Breast epithelium (tissue), 4 donors: ENCODE data around the gene SLC10A6. TPM values are rescaled to one million over a fixed set of nuclear protein-coding genes. Genes with fewer than 3 reads are reported as not detected.
A peak's percentile ranks its signal among the peaks of the same experiment; 100 is the strongest.

ENCODE experiments used
- DNase-seq, 2 donors: peaks; one replicate each; pipeline ENCODE4 v3.0.0-alpha.2; 2019; ENCODE audit warnings: low spot score in 2 of 2
- H3K27ac ChIP-seq, 2 donors: fragments of 200-600 bp; sonication (generic) in 1 of 2; one replicate each; pipeline ENCODE4 v1.5.1; 2016 to 2019; ENCODE audit warnings: mild to moderate bottlenecking in 1 of 2
- H3K27me3 ChIP-seq, 2 donors: fragments of 200-600 bp; sonication (generic) in 1 of 2; one replicate each; pipeline versions ENCODE4 v1.5.1 to v1.6.0; 2017 to 2019; ENCODE audit warnings: control low read depth in 1 of 2, mild to moderate bottlenecking in 1 of 2
- H3K36me3 ChIP-seq: fragments of 200-600 bp; one replicate; pipeline ENCODE4 v1.5.1; 2019
- H3K4me1 ChIP-seq, 2 donors: fragments of 200-600 bp; sonication (generic); one replicate each; pipeline ENCODE4 v1.5.1; 2016 to 2019; ENCODE audit warnings: control low read depth in 1 of 2
- H3K4me3 ChIP-seq, 3 donors: fragments of 200-600 bp; sonication (generic); 1 replicate in 2 of 3; 2 replicates in 1 of 3; pipeline ENCODE4 v1.5.1; 2016 to 2019; ENCODE audit warnings: mild to moderate bottlenecking in 3 of 3, moderate library complexity in 2 of 3
- H3K9me3 ChIP-seq, 2 donors: fragments of 200-600 bp; sonication (generic) in 1 of 2; one replicate each; pipeline ENCODE4 v1.5.1; 2016 to 2019; ENCODE audit warnings: control low read depth in 1 of 2
- POLR2A ChIP-seq: fragments of 450-650 bp; IDR thresholded peaks from one replicate; pipeline ENCODE4 v1.6.1; 2016; ENCODE audit warnings: antibody characterized with exemption, mild to moderate bottlenecking, moderate library complexity
- POLR2AphosphoS5 ChIP-seq, 3 donors: sonication (generic); formaldehyde crosslinking; IDR thresholded peaks; one replicate each; pipeline ENCODE4 v1.6.1; 2017; ENCODE audit warnings: antibody characterized with exemption in 3 of 3
- intact Hi-C: fragments of 100-400 bp; cut with DNase I; formaldehyde crosslinking; loops from one replicate; pipeline ENCODE4 v1.15.1; 2023; ENCODE audit warnings: low total_unique reads
- total RNA-seq, 3 donors: library from RNA; depleted of rRNA; stranded (reverse); fragments of >200 nt; gene quantifications; one replicate each; pipeline ENCODE4 v1.1.0, GENCODE V29; 2016
- TF ChIP-seq, protein P1 (sequence below), 3 donors: fragments of 450-650 bp; IDR thresholded peaks; one replicate each; pipeline ENCODE4 v1.5.1; 2016 to 2017; ENCODE audit warnings: antibody characterized with exemption in 3 of 3, mild to moderate bottlenecking in 3 of 3, moderate library complexity in 3 of 3

SLC10A6 gene
- total RNA-seq, 3 donors from 2014 or later: 4.0 to 5.9 (median 4.6) TPM

DNA sequence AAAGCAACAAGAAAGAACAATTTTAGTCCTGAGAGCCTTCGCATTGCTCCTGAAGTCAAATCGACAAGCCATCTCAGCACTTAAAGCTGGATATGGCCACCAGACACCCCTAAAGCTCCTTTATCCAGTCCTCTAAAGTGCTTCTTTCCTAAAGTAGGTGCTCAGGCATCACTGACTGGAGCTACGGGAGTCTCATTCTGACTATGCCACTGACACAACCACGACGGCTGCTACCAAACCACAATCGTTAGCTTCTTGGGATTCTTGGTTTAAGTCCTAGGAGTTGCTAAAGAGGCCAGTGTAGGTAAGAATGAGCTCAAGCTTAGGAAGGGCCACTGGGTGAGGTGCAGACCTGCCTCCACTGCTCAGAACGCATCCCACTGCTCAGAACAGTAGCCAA, 1.0 kb downstream of the SLC10A6 start:
- DNase-seq: no peak
- Histone ChIP-seq H3K27ac (peak overlapping the region; percentile 65 to 84), H3K36me3 (no peaks in the 10 kb centered on the region), H3K4me1 (no peaks in the 10 kb centered on the region), H3K4me3 (peak overlapping the region; percentile 14 to 59 (median 26)), H3K27me3 (no peaks in the 10 kb centered on the region), H3K9me3 (no peaks in the 10 kb centered on the region)
- intact Hi-C loops: no loop called here
- TF ChIP-seq POLR2A (no peak), POLR2AphosphoS5 (IDR thresholded peaks at IDR 0.05) (no peak)
- TF ChIP-seq, protein P1, sequence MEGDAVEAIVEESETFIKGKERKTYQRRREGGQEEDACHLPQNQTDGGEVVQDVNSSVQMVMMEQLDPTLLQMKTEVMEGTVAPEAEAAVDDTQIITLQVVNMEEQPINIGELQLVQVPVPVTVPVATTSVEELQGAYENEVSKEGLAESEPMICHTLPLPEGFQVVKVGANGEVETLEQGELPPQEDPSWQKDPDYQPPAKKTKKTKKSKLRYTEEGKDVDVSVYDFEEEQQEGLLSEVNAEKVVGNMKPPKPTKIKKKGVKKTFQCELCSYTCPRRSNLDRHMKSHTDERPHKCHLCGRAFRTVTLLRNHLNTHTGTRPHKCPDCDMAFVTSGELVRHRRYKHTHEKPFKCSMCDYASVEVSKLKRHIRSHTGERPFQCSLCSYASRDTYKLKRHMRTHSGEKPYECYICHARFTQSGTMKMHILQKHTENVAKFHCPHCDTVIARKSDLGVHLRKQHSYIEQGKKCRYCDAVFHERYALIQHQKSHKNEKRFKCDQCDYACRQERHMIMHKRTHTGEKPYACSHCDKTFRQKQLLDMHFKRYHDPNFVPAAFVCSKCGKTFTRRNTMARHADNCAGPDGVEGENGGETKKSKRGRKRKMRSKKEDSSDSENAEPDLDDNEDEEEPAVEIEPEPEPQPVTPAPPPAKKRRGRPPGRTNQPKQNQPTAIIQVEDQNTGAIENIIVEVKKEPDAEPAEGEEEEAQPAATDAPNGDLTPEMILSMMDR (IDR thresholded peaks at IDR 0.05): no peak

DNA sequence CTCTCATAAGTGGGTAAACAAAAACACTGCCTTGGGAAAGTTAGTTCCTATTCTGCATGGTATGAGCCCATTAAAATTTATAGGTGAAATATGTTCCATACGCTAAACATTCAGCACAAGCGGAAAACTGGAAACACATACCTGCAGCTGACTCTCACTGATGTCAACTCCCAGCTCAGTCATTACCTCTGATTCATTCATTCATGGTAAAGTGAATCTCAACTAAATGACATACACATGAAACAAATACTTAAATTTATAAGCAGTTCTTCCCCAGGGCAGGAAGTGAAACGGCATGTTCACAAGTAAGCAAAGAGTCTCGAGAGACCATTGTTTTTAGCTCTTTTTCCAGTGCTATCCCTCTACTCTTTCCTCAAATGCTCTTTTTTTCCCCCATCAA, 1.6 kb downstream of the SLC10A6 start:
- Histone ChIP-seq H3K27ac (peak overlapping the region in 1 of 2 donors; percentile 84), H3K9me3 (no peaks in the 10 kb centered on the region), H3K4me3 (peak overlapping the region; percentile 14 to 59 (median 26)), H3K27me3 (no peaks in the 10 kb centered on the region), H3K4me1 (no peaks in the 10 kb centered on the region), H3K36me3 (no peaks in the 10 kb centered on the region)
- DNase-seq: no peak
- TF ChIP-seq POLR2A (no peak), POLR2AphosphoS5 (IDR thresholded peaks at IDR 0.05) (no peak)
- TF ChIP-seq, protein P1 (IDR thresholded peaks at IDR 0.05): no peak
- intact Hi-C loops: no loop called here

DNA sequence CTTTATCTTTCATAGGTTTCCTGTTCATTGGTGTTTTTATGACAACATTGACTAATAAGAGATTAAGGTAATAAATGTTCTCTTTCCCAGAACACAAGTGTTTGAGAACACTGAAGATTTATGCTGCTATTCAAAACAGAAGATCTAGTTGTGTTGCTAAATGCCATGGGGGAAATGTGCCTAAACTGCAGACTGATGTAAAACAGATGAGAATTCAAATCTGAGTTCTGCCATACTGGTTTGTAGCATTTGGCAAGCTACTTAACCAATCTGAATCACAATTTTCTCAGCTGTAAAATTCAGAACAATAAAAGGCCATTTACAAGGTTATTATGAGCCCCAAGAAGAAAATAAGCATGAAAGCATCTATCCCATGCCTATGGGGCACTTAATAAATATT, 2.3 kb downstream of the SLC10A6 start:
- no peaks in the 10 kb centered on the region for H3K27me3 ChIP-seq
- no peaks in the 10 kb centered on the region for H3K4me1 ChIP-seq
- intact Hi-C loops: no loop called here
- TF ChIP-seq POLR2A (no peak), POLR2AphosphoS5 (IDR thresholded peaks at IDR 0.05) (no peak)
- TF ChIP-seq, protein P1 (IDR thresholded peaks at IDR 0.05): no peak
- H3K9me3 ChIP-seq: no peaks in the 10 kb centered on the region
- DNase-seq: no peak
- H3K27ac ChIP-seq: no peak overlapping the region
- H3K36me3 ChIP-seq: no peaks in the 10 kb centered on the region
- H3K4me3 ChIP-seq: peak overlapping the region in 2 of 3 donors; percentile 21 to 26

DNA sequence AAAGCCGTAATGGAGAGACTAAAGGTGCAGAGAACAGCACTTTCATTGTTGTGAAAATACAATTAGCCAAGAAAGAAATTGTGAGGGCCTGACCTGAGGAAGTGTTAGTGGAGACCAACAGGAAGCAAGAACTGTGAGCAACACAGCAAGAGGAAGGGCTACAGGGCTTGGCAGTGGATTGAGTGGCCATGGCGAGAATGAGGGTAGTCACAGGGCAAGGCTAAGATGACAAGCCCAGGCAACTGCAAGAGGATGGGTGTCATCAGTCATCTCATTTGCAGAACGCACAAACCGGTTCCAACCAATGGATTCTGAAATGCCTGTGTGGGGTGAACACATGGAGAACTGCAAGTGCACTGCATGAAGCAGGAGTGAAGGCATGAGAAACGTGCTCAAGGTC, 3.6 kb downstream of the SLC10A6 start:
- no peak for DNase-seq
- Histone ChIP-seq H3K4me3 (peak overlapping the region in 1 of 3 donors; percentile 12), H3K4me1 (no peaks in the 10 kb centered on the region), H3K27ac (no peak overlapping the region), H3K36me3 (no peaks in the 10 kb centered on the region), H3K27me3 (no peaks in the 10 kb centered on the region), H3K9me3 (no peaks in the 10 kb centered on the region)
- intact Hi-C loops: no loop called here
- TF ChIP-seq, protein P1 (IDR thresholded peaks at IDR 0.05): no peak
- TF ChIP-seq POLR2A: no peak

DNA sequence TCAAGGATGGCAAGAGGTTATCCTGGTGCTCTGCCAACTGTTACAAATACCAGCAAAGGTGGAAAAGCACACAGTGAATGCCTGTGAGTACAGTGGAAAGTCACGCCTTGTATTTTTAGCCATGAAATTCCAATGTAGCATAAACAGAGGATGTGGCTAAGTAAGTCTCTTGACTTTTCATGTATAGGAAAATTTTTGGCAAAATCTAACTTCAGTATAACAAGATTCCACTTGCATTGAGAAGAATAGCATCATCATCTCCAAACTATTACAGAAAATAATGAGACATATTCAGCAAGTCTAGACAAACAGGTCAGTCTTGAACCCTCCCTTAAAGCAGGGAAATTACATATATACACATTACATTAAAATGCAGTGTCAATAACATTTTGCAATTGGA, 7.9 kb downstream of the SLC10A6 start:
- Histone ChIP-seq H3K36me3 (no peaks in the 10 kb centered on the region), H3K27ac (no peak overlapping the region), H3K4me3 (no peak overlapping the region), H3K4me1 (no peaks in the 10 kb centered on the region), H3K27me3 (no peaks in the 10 kb centered on the region), H3K9me3 (no peaks in the 10 kb centered on the region)
- no peak for DNase-seq
- TF ChIP-seq, protein P1 (IDR thresholded peaks at IDR 0.05): no peak
- TF ChIP-seq POLR2A (no peak), POLR2AphosphoS5 (IDR thresholded peaks at IDR 0.05) (no peak)
- intact Hi-C loops: no loop called here
